ENCODE data around the gene SHLD1.

DNA sequence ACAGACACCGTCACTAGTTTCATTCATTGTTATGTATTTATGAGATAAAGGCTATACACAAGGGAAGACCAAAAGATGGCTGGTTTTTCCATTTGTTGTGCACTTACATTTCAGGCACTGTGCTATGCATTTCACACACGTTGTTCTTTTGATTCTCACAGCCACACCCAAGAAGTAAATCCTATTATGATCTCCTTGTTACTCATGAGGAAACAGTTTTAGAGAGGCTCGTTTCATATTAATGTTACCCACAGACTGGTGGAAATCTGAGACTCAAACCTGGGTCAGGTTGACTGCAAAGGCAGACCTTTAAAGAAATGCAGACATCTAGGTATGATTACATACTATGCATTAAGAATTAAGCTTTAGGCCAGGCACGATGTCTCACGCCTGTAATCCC lies 34.9 kb downstream of the SHLD1 start:
- TF ChIP-seq, protein P1, sequence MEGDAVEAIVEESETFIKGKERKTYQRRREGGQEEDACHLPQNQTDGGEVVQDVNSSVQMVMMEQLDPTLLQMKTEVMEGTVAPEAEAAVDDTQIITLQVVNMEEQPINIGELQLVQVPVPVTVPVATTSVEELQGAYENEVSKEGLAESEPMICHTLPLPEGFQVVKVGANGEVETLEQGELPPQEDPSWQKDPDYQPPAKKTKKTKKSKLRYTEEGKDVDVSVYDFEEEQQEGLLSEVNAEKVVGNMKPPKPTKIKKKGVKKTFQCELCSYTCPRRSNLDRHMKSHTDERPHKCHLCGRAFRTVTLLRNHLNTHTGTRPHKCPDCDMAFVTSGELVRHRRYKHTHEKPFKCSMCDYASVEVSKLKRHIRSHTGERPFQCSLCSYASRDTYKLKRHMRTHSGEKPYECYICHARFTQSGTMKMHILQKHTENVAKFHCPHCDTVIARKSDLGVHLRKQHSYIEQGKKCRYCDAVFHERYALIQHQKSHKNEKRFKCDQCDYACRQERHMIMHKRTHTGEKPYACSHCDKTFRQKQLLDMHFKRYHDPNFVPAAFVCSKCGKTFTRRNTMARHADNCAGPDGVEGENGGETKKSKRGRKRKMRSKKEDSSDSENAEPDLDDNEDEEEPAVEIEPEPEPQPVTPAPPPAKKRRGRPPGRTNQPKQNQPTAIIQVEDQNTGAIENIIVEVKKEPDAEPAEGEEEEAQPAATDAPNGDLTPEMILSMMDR (IDR thresholded peaks at IDR 0.05; ENCODE audit: low read length) = no peak
- TF ChIP-seq EZH2 (optimal IDR thresholded peaks at IDR 0.05; ENCODE audit: low read depth, low read length) = no peak
- no peak for TF ChIP-seq EZH2phosphoT487 (IDR thresholded peaks at IDR 0.05; ENCODE audit: low read length)

All from MM.1S (cell line).